ENCODE data around the gene USH2A. TPM values are rescaled to one million over a fixed set of nuclear protein-coding genes. Genes with fewer than 3 reads are reported as not detected.

The USH2A gene
- total RNA-seq, 1 experiment from 2014 or later = not detected

- TF ChIP-seq ATF3 (IDR thresholded peaks at IDR 0.05) (no peak), TCF7L2 (IDR thresholded peaks at IDR 0.05; ENCODE audit: borderline replicate concordance, extremely low read depth, insufficient read depth, insufficient read length) (no peak), POLR2AphosphoS5 (IDR thresholded peaks at IDR 0.05; ENCODE audit: low read depth, low read length) (no peak), CBX3 (IDR thresholded peaks at IDR 0.05; ENCODE audit: low read depth) (no peak), RAD21 (IDR thresholded peaks at IDR 0.05; ENCODE audit: low read depth) (no peak), SRF (IDR thresholded peaks at IDR 0.05; ENCODE audit: low read depth) (no peak), ZNF274 (IDR thresholded peaks at IDR 0.05; ENCODE audit: low read depth, low read length) (no peak), CTCF (IDR thresholded peaks at IDR 0.05 in 2 of 3, conservative IDR thresholded peaks at IDR 0.05 in 1 of 3; ENCODE audit: borderline replicate concordance in 1 of 3, insufficient read depth in 1 of 3, low read depth in 2 of 3, low read length in 2 of 3) (no peak), JUND (IDR thresholded peaks at IDR 0.05) (no peak), REST (IDR thresholded peaks at IDR 0.05; ENCODE audit: low read depth) (no peak), FOSL1 (IDR thresholded peaks at IDR 0.05; ENCODE audit: low read depth) (no peak), ZFX (IDR thresholded peaks at IDR 0.05) (no peak), EZH2 (IDR thresholded peaks at IDR 0.05) (no peak), MAX (IDR thresholded peaks at IDR 0.05) (no peak), POLR2A (IDR thresholded peaks at IDR 0.05; ENCODE audit: borderline replicate concordance, extremely low read depth, insufficient read depth, insufficient read length) (no peak), SP1 (IDR thresholded peaks at IDR 0.05; ENCODE audit: low read depth) (no peak), EZH2phosphoT487 (IDR thresholded peaks at IDR 0.05; ENCODE audit: borderline replicate concordance) (no peak), ELF1 (IDR thresholded peaks at IDR 0.05; ENCODE audit: borderline replicate concordance, low read depth) (no peak)
- no peaks in the 10 kb centered on the region for H3K79me2 ChIP-seq (ENCODE audit: insufficient read depth, low read length)
- DNase-seq (ENCODE audit: low read depth, low spot score) = no peak
Measured at GRCh38 chr1:215825056-215825455, 598.2 kb downstream of the USH2A start.

More at GRCh38 chr1:215825056-215825455, 598.2 kb downstream of the USH2A start:
- Histone ChIP-seq H3K36me3 (ENCODE audit: control insufficient read depth in 1 of 2, insufficient read depth in 2 of 2, low read length in 2 of 2) (no peaks in the 10 kb centered on the region), H3K9me2 (ENCODE audit: insufficient read depth) (no peaks in the 10 kb centered on the region), H2AFZ (ENCODE audit: low read depth, low read length, poor library complexity, severe bottlenecking) (no peak overlapping the region), H3K27ac (ENCODE audit: low read depth, low read length) (no peak overlapping the region), H4K20me1 (ENCODE audit: insufficient read depth) (no peaks in the 10 kb centered on the region), H3K9me3 (ENCODE audit: control insufficient read depth in 1 of 2, insufficient read depth in 1 of 2, low read depth in 1 of 2, low read length in 2 of 2) (no peaks in the 10 kb centered on the region), H3K4me1 (ENCODE audit: control insufficient read depth in 1 of 2, insufficient read depth in 2 of 2, low read length in 2 of 2) (no peaks in the 10 kb centered on the region), H3K4me2 (ENCODE audit: low read length) (no peak overlapping the region), H3K4me3 (replicated peaks in 1 of 2; ENCODE audit: low read depth in 1 of 2, low read length in 2 of 2) (no peak overlapping the region), H3K9ac (ENCODE audit: low read length) (no peak overlapping the region), H3K27me3 (ENCODE audit: insufficient read depth, low read length) (no peaks in the 10 kb centered on the region)
- CTCF ChIA-PET = no interaction called here
- intact Hi-C loops (cut with micrococcal nuclease) = loop anchor here (10.0 kb wide), 1 partner anchor 290 kb away; no protein-coding TSS in a partner anchor
- ATAC-seq = no peak
- POLR2A ChIA-PET = no interaction called here
- RAD21 ChIA-PET (ENCODE audit: low non-redundant PET in 1 of 2, low total read pairs in 2 of 2, uncharacterized antibody in 2 of 2, unreplicated experiment in 2 of 2) = no interaction called here
- no TSS peak for BruUV-seq (replicated peaks)

Measured in HCT116 (cell line).